ENCODE data around the gene RPL13A.

- TF ChIP-seq CTCF (conservative IDR thresholded peaks at IDR 0.05; ENCODE audit: low read depth, low read length) (no peak), MAFK (IDR thresholded peaks at IDR 0.05; ENCODE audit: low read depth, low read length) (no peak), POLR2A (IDR thresholded peaks at IDR 0.05; ENCODE audit: low read depth, low read length) (no peak), RAD21 (IDR thresholded peaks at IDR 0.05; ENCODE audit: low read length) (no peak)
Measured at GRCh38 chr19:49533551-49534488, 46.4 kb downstream of the RPL13A start.
